Measurements from ENCODE around the gene ARHGEF2. TPM values are rescaled to one million over a fixed set of nuclear protein-coding genes. Genes with fewer than 3 reads are reported as not detected.
A peak's percentile ranks its signal among the peaks of the same experiment; 100 is the strongest.

The ARHGEF2 gene
- total and polyA plus RNA-seq, 2 experiments from 2014 or later: 77.7 to 136 TPM

DNA sequence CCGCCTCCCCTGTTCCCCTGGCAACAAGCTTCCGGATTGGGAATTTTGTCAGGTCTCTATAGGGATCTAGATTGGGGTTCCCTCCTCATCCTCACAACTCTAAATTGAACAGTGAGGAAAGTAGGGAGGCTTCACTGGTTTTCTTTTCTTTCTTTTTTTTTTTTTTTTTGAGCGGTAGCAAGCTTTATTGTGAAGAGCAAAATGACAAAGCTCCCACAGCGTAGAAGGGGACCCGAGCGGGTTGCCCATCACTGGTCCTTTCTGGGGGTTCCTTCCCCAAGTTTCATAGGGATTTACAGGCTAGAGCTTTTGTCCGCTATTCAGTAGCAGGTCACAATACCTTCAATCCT is 10.3 kb downstream of the ARHGEF2 start:
- TF ChIP-seq EZH2phosphoT487 (IDR thresholded peaks at IDR 0.05; ENCODE audit: insufficient read depth, low read depth) (no peak), EZH2 (IDR thresholded peaks at IDR 0.05; ENCODE audit: insufficient read depth, poor library complexity, severe bottlenecking) (no peak)
- Histone ChIP-seq H3F3A (ENCODE audit: insufficient read depth) (peaks cover 47% of the 10 kb centered on the region), H3K9ac (peak overlapping the region; percentile 78; the same call in 1 of the 2 replicates), H4K20me1 (ENCODE audit: insufficient read depth) (peaks cover 4% of the 10 kb centered on the region; the same call in 1 of the 2 replicates), H3K9me3 (ENCODE audit: low read depth) (no peaks in the 10 kb centered on the region), H2AFZ (no peak overlapping the region), H3K27ac (0 out of 2 replicates have a peak overlapping the region, but pooled peaks have one; percentile 12), H3K4me2 (ENCODE audit: unreplicated experiment) (no peak overlapping the region), H3K27me3 (replicated peaks; ENCODE audit: insufficient read depth) (no peaks in the 10 kb centered on the region), H3K9me2 (ENCODE audit: insufficient read depth) (no peaks in the 10 kb centered on the region), H3K36me3 (ENCODE audit: low read depth) (peaks cover 51% of the 10 kb centered on the region), H3K79me2 (ENCODE audit: insufficient read depth) (peaks cover 90% of the 10 kb centered on the region), H3K4me1 (ENCODE audit: insufficient read depth) (peaks cover 35% of the 10 kb centered on the region), H3K4me3 (no peak overlapping the region)
- DNase-seq: no peak
- WGBS, 2 experiments (ENCODE audit: low coverage in 1 of 2, low lambda C conversion rate in 2 of 2, missing lambda C conversion rate in 2 of 2): 89 to 92% methylated on average over 7 of the region's 7 CpGs
- in situ Hi-C loops (cut with MboI): no loop called here

DNA sequence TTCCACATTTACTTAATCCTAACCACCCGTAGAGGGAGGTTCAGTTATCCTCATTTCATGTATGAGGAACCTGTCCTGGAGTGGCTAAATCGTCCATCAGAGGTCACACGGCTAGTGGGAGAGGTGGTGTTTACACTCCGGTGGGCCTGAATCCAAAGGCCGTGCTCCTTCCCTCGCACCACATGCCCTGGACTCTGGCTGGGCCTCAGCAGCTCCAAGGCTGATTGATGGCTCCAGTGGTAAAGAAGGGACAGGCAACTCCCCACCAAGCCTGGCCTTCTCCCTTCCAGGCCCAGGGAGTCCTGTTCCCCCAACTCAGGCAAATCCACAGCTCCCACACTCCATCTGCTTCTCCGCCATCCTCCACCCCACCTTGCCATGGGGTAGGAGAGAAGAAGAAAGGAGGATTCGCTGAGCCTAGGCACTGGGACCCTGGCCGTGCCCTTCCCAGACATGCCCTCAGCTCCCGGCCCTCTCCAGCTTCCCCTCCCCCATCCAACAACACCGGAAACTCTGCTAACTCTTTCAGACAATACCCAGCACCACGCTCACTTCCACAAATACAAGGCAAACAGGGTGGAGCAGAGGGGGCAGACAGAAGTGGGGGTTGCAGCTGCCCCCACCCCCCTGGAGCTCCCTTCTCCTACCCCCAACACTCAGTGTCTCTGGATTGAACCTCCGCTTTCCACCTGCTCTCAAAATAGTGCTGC is 10.9 kb downstream of the ARHGEF2 start:
- no peak for TF ChIP-seq EZH2phosphoT487 (IDR thresholded peaks at IDR 0.05; ENCODE audit: insufficient read depth, low read depth)
- TF ChIP-seq EZH2 (IDR thresholded peaks at IDR 0.05; ENCODE audit: insufficient read depth, poor library complexity, severe bottlenecking): no peak
- no peak overlapping the region for H3K4me2 ChIP-seq (ENCODE audit: unreplicated experiment)
- H3K9ac ChIP-seq: peak overlapping the region; percentile 78; the same call in 1 of the 2 replicates
- DNase-seq: no peak
- no peak overlapping the region for H2AFZ ChIP-seq
- no peaks in the 10 kb centered on the region for H3K9me2 ChIP-seq (ENCODE audit: insufficient read depth)
- peaks cover 36% of the 10 kb centered on the region for H3K4me1 ChIP-seq (ENCODE audit: insufficient read depth)
- H3F3A ChIP-seq (ENCODE audit: insufficient read depth): peaks cover 48% of the 10 kb centered on the region
- in situ Hi-C loops (cut with MboI): no loop called here
- H3K9me3 ChIP-seq (ENCODE audit: low read depth): no peaks in the 10 kb centered on the region
- H4K20me1 ChIP-seq (ENCODE audit: insufficient read depth): no peaks in the 10 kb centered on the region
- H3K27ac ChIP-seq: 0 out of 2 replicates have a peak overlapping the region, but pooled peaks have one; percentile 12
- WGBS, 2 experiments (ENCODE audit: low coverage in 1 of 2, low lambda C conversion rate in 2 of 2, missing lambda C conversion rate in 2 of 2): 79 to 81% methylated on average over 13 of the region's 13 CpGs
- H3K27me3 ChIP-seq (replicated peaks; ENCODE audit: insufficient read depth): no peaks in the 10 kb centered on the region
- H3K36me3 ChIP-seq (ENCODE audit: low read depth): peaks cover 51% of the 10 kb centered on the region
- H3K4me3 ChIP-seq: no peak overlapping the region
- peaks cover 85% of the 10 kb centered on the region for H3K79me2 ChIP-seq (ENCODE audit: insufficient read depth)

DNA sequence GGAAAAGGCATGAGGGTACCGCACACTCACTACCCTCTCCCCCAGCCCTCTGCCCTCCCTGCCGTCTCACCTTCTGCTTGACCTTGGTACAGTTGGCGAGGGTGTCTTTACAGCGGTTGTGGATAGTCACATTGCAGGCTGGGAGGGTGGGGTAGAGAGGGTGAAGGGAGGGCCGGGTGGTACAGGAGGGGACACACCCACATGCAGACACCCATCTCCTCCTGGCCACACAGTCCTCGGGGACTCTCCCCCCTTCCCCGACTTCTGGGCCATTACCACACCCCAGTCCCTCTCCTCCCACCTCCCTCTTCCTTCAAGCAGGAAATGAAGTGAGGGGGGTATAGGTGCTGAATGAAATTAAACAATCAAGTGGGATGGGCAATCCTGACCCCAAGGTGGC is 11.6 kb downstream of the ARHGEF2 start:
- no peak overlapping the region for H3K27ac ChIP-seq
- H3K79me2 ChIP-seq (ENCODE audit: insufficient read depth): peaks cover 77% of the 10 kb centered on the region
- WGBS, 2 experiments (ENCODE audit: low coverage in 1 of 2, low lambda C conversion rate in 2 of 2, missing lambda C conversion rate in 2 of 2): 77 to 85% methylated on average over 6 to 7 of the region's 7 CpGs
- H3K4me1 ChIP-seq (ENCODE audit: insufficient read depth): peaks cover 37% of the 10 kb centered on the region
- no peak overlapping the region for H3K4me2 ChIP-seq (ENCODE audit: unreplicated experiment)
- H2AFZ ChIP-seq: no peak overlapping the region
- TF ChIP-seq EZH2 (IDR thresholded peaks at IDR 0.05; ENCODE audit: insufficient read depth, poor library complexity, severe bottlenecking): no peak
- H4K20me1 ChIP-seq (ENCODE audit: insufficient read depth): no peaks in the 10 kb centered on the region
- no peaks in the 10 kb centered on the region for H3K9me2 ChIP-seq (ENCODE audit: insufficient read depth)
- no peak overlapping the region for H3K4me3 ChIP-seq
- H3F3A ChIP-seq (ENCODE audit: insufficient read depth): peaks cover 45% of the 10 kb centered on the region
- peaks cover 50% of the 10 kb centered on the region for H3K36me3 ChIP-seq (ENCODE audit: low read depth)
- no peak for DNase-seq
- in situ Hi-C loops (cut with MboI): no loop called here
- no peaks in the 10 kb centered on the region for H3K27me3 ChIP-seq (replicated peaks; ENCODE audit: insufficient read depth)
- peak overlapping the region; percentile 78; the same call in 1 of the 2 replicates for H3K9ac ChIP-seq
- no peaks in the 10 kb centered on the region for H3K9me3 ChIP-seq (ENCODE audit: low read depth)

DNA sequence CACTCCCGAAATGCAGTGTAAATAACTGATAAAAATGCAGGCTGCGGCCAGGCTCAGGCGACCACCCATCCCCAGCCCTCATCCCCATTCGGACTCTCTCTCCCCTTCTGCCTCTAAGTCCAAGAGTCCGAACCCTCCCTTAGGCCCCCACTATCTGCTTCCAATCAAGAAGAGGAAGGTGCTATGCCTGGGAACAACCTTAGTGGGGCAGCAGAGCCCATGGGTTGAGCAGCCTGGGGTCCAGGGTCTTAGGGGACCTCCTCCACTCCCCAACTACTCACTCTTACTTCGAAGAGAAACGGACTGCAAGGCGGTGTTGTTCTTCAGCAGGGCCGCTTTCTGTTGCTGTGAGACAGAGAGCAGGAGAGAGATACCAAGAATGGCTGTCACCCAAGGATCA is 12.2 kb downstream of the ARHGEF2 start:
- no peak overlapping the region for H2AFZ ChIP-seq
- TF ChIP-seq EZH2phosphoT487 (IDR thresholded peaks at IDR 0.05; ENCODE audit: insufficient read depth, low read depth) (no peak), EZH2 (IDR thresholded peaks at IDR 0.05; ENCODE audit: insufficient read depth, poor library complexity, severe bottlenecking) (no peak)
- no peak overlapping the region for H3K4me2 ChIP-seq (ENCODE audit: unreplicated experiment)
- H3K27ac ChIP-seq: no peak overlapping the region
- H3K9me2 ChIP-seq (ENCODE audit: insufficient read depth): no peaks in the 10 kb centered on the region
- in situ Hi-C loops (cut with MboI): no loop called here
- H4K20me1 ChIP-seq (ENCODE audit: insufficient read depth): no peaks in the 10 kb centered on the region
- H3K27me3 ChIP-seq (replicated peaks; ENCODE audit: insufficient read depth): no peaks in the 10 kb centered on the region
- whole genome bisulfite sequencing, 2 experiments (ENCODE audit: low coverage in 1 of 2, low lambda C conversion rate in 2 of 2, missing lambda C conversion rate in 2 of 2): 86 to 91% methylated on average over 9 of the region's 9 CpGs
- H3K9me3 ChIP-seq (ENCODE audit: low read depth): no peaks in the 10 kb centered on the region
- H3K79me2 ChIP-seq (ENCODE audit: insufficient read depth): peaks cover 77% of the 10 kb centered on the region
- no peak for DNase-seq
- H3K4me1 ChIP-seq (ENCODE audit: insufficient read depth): peaks cover 42% of the 10 kb centered on the region
- no peak overlapping the region for H3K9ac ChIP-seq
- no peak overlapping the region for H3K4me3 ChIP-seq
- peaks cover 55% of the 10 kb centered on the region for H3K36me3 ChIP-seq (ENCODE audit: low read depth)
- H3F3A ChIP-seq (ENCODE audit: insufficient read depth): peaks cover 43% of the 10 kb centered on the region

Data from GM23248 (cell line).